Thyroid gland (tissue), 4 donors: ENCODE data around the gene CST9L.

ENCODE experiments used
- CTCF ChIP-seq, 6 experiments: fragments of 200-600 bp in 3 of 6; fragments of 450-650 bp in 3 of 6; sonication (generic) in 3 of 6; IDR thresholded peaks; one replicate each; pipeline ENCODE4 v1.5.1; 2016 to 2019; ENCODE audit warnings: antibody characterized with exemption in 6 of 6, mild to moderate bottlenecking in 2 of 6, inconsistent platforms in 1 of 6, moderate library complexity in 1 of 6
- POLR2A ChIP-seq, 2 donors: fragments of 450-650 bp; IDR thresholded peaks; one replicate each; pipeline ENCODE4 v1.6.1; 2017; ENCODE audit warnings: antibody characterized with exemption in 2 of 2, mild to moderate bottlenecking in 2 of 2, moderate library complexity in 1 of 2

- TF ChIP-seq CTCF (IDR thresholded peaks at IDR 0.05), result no peak
- TF ChIP-seq POLR2A (IDR thresholded peaks at IDR 0.05), result no peak
Measured at GRCh38 chr20:23515250-23515939, 52.9 kb downstream of the CST9L start.
